GM10847 (cell line): Measurements from ENCODE around the gene SAG.

Experiments used
- POLR2A ChIP-seq: IDR thresholded peaks from 2 replicates; pipeline ENCODE4 v1.6.1; 2011; ENCODE audit not compliant: insufficient read length; ENCODE audit errors: extremely low read depth

SAG gene

GRCh38 chr2:233387667-233388528 is 80.3 kb downstream of the SAG start:
- TF ChIP-seq POLR2A, result no peak

- no peak for TF ChIP-seq POLR2A
Measured at GRCh38 chr2:233389601-233390125, 82.0 kb downstream of the SAG start.

GRCh38 chr2:233395687-233396086 is 88.1 kb downstream of the SAG start:
- TF ChIP-seq POLR2A, result no peak
